DOHH2 (cell line): ENCODE data around the gene LGALS14.

Source experiments
- CTCF ChIP-seq: fragments of 200-600 bp; sonication (generic); IDR thresholded peaks from one replicate; pipeline ENCODE4 v1.5.1; 2014; ENCODE audit warnings: antibody characterized with exemption, mild to moderate bottlenecking, low read depth, low read length; ENCODE audit not compliant: poor library complexity, severe bottlenecking
- EZH2phosphoT487 ChIP-seq: fragments of 200-600 bp; sonication (generic); IDR thresholded peaks from 2 replicates; pipeline ENCODE4 v1.6.1; 2017; ENCODE audit warnings: borderline replicate concordance, mild to moderate bottlenecking, antibody characterized with exemption, low read length, moderate library complexity, mixed read lengths

DNA sequence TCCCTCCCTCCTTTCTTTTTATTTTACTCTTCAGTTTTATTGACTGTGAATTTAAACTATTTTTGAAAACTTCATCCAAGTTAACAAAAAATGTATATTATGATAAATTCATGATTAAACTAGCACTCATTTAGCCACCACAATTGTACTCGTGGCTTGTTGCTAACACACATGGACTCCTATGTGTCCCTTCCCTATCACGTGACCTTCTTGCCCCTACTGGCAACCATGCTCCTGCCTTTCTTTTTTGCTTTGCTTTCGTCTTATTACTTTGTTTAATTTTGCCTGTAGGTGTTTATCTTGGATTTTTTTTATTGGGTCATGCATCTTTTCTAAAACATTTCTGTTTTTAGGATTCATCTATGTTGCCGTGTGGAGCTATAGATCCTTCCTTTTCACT lies 25.3 kb downstream of the LGALS14 start:
- TF ChIP-seq CTCF (no peak), EZH2phosphoT487 (no peak)
